Subcutaneous preadipocyte (primary cell): ENCODE data around the gene TOR1B. TPM values are rescaled to one million over a fixed set of nuclear protein-coding genes. Genes with fewer than 3 reads are reported as not detected.

Source experiments
- total RNA-seq: library from RNA; depleted of rRNA; stranded (reverse); fragments of >200 nt; gene quantifications from 2 replicates; pipeline ENCODE4 v1.2.3, GENCODE V29; 2012

Gene TOR1B
- 15.8 and 24.2 TPM in 2 replicates for total RNA-seq

GRCh38 chr9:129802833-129803675 is at the start of gene TOR1B:
Gene TOR1B (plus strand): TSS chr9:129803184. CDS start chr9:129803213, 29 bp downstream.

GRCh38 chr9:129823935-129824601 is 21.1 kb downstream of the TOR1B start, which contains the start of gene TOR1A:
Gene TOR1A (minus strand): TSS chr9:129824136. CDS start chr9:129824085, 51 bp downstream.

GRCh38 chr9:129835128-129835859 is 32.3 kb downstream of the TOR1B start, which contains the start of the genes C9orf78 and USP20:
Gene C9orf78 (minus strand): TSS chr9:129835275. CDS start chr9:129835221, 54 bp downstream.
Gene USP20 (plus strand): TSS chr9:129835458. CDS start chr9:129852556, 17,098 bp downstream.

Other genes starting within 250 kb of the TOR1B start
- not detected in 2 replicates for gene C9orf50, start 182.1 kb upstream of the TOR1B start, total RNA-seq
- 24.3 and 30.7 TPM in 2 replicates for gene NTMT1, start 177.0 kb upstream of the TOR1B start, total RNA-seq
- gene ASB6, start 161.0 kb upstream of the TOR1B start, total RNA-seq, result 16.9 and 18.6 TPM in 2 replicates
- gene PRRX2, start 137.5 kb upstream of the TOR1B start, total RNA-seq, result 5.1 and 21.3 TPM in 2 replicates
- 56.2 and 76.0 TPM in 2 replicates for gene PTGES, start 50.1 kb upstream of the TOR1B start, total RNA-seq
- 29.9 and 31.6 TPM in 2 replicates for gene TOR1A, start 21.0 kb downstream of the TOR1B start, total RNA-seq
- 22.8 and 26.0 TPM in 2 replicates for gene C9orf78, start 32.1 kb downstream of the TOR1B start, total RNA-seq
- 7.0 TPM in 2 replicates for gene USP20, start 32.3 kb downstream of the TOR1B start, total RNA-seq
- gene FNBP1, start 240.0 kb downstream of the TOR1B start, total RNA-seq, result 25.4 and 43.0 TPM in 2 replicates